H54 (cell line): ENCODE measurements around the gene MYBPH.

Source experiments
- DNase-seq: peaks from one replicate; pipeline ENCODE4 v3.0.0; 2011; ENCODE audit warnings: low spot score, mixed read lengths; ENCODE audit not compliant: insufficient read length
- FAIRE-seq: peaks from 3 replicates; lab custom pipeline; 2011; peaks lifted over from hg19 to GRCh38; lab: Jason Lieb, UNC
- POLR2A ChIP-seq: IDR thresholded peaks from 2 replicates; pipeline ENCODE4 v1.6.1; 2011; ENCODE audit warnings: low read depth, mild to moderate bottlenecking, low read length

The MYBPH gene, protein sequence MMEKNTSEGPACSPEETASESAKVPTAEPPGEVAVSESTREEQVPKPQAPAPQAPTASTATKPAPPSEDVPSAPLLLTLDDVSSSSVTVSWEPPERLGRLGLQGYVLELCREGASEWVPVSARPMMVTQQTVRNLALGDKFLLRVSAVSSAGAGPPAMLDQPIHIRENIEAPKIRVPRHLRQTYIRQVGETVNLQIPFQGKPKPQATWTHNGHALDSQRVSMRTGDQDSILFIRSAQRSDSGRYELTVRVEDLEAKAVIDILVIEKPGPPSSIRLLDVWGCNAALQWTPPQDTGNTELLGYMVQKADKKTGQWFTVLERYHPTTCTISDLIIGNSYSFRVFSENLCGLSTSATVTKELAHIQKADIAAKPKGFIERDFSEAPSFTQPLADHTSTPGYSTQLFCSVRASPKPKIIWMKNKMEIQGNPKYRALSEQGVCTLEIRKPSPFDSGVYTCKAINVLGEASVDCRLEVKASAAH

DNA sequence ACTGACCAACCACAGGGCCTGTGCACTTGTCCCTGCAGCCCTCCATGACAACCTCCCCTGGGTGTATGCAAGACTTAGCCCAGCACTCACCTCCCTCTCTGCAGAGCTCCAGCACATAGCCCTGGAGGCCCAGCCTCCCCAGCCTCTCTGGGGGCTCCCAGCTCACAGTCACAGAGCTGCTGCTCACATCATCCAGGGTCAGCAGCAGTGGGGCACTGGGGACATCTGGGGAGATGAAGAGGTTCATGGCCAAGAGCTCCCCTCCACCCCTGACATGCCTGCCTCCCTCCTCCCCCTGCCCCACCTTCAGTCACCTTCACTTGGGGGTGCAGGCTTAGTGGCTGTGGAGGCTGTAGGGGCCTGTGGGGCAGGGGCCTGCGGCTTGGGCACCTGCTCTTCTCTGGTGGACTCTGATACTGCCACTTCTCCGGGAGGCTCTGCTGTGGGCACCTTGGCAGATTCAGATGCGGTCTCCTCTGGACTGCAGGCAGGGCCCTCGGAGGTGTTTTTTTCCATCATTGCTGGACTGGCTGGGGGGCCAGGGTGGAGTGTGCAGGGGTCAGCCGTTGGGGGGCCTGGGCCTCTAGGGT is at the start of gene MYBPH:
Gene MYBPH (minus strand): TSS at position 590 of the 590 bp plus-strand sequence. CDS start 71 bp downstream, at position 519.
- no peak for DNase-seq
- FAIRE-seq: no peak
- no peak for TF ChIP-seq POLR2A

DNA sequence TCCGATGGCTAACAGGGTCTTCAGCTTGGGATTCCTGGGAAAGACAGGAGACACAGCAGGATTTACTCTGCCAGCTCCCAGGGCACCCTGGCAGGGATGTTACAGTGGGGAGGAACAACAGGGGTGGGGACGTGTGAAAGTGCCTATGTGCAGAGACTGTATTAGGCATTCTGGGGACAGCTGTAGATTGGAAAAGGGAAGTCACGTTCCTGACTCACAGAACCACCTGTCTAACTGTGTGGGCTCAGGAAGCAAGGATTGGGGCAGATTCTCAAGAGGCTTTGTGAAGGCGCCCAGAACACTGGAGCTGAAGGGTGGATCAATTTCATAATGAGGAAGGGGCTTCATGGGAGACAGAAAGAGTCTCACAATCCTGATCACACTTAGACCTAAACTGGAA is 49.4 kb upstream of the MYBPH start:
- TF ChIP-seq POLR2A: no peak
- FAIRE-seq: no peak
- no peak for DNase-seq

DNA sequence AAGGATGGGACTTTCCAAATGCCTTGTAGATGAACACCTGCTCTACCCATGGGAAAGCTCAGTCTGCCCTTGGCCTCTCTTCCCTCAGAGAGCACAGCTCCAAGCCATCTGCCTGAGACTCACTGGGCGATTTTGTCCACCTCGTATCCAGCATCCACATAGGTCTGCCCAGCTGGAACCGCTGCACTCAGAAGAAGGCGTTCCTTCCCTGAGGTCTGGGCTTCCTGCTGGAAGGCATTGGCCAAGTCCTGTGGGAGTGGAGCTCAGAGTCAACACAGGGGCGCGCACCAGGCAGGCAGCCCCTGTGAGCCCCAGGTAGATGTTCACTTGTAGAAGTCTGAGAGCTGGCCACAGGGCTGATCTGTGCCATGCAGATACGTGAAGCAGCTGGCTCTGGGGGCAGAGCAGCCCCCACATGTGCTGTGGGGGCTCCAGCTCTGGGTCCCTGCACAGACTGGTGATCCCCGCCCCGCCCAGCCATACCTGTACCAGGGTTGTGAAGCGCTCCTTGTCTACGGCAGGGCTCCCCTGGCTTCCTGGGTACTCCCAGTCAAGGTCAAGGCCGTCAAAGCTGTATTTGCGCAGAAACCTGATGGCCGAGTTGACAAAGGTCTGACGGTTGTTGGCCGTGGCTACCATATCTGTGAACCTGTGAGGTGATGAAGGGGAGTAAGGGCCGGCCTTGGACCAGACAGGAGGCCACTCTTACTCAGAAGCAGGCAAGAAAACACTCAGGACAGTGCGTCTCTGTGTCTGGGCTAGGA is 47.6 kb upstream of the MYBPH start:
- FAIRE-seq (no peak), DNase-seq (no peak)
- no peak for TF ChIP-seq POLR2A

DNA sequence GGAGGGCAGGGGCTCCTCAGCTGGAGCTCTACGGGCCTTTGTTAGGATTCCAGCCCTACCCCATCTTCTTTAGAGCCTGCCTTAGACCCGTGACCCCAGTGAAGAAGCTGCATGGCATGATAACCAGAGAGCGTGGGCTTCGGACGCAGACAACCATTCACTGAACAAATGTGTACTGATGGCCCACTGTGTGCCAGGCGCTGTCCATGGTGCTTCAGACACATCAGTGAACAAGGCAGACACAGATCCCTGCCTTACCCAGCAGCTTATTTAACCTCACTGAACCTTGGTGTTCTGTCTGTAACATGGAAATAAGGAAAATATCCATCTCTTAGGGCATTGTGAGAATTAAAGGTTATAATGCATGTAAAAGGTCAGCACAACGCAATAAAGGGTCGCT is 44.3 kb upstream of the MYBPH start:
- TF ChIP-seq POLR2A: no peak
- DNase-seq (no peak), FAIRE-seq (no peak)

DNA sequence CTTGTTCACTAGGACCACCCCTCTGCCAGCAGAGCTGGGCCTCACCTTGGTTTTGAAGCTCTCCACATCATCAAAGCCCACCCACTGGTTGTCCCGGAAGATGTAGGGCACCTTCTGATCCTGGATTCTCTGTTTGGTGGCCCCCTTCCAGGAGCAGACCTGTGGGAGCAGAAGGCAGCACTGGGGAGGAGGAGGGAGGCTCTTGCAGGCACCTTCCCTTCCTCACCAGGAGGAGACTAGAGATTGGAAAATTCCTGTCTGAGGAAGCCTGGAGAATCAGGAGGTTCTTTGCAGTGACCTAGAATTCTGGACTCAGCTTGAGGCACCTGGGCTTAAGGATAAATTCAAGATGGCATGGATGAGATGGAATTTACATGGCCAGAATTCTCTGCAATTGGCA is 43.5 kb upstream of the MYBPH start:
- TF ChIP-seq POLR2A: no peak
- FAIRE-seq: no peak
- DNase-seq: no peak

DNA sequence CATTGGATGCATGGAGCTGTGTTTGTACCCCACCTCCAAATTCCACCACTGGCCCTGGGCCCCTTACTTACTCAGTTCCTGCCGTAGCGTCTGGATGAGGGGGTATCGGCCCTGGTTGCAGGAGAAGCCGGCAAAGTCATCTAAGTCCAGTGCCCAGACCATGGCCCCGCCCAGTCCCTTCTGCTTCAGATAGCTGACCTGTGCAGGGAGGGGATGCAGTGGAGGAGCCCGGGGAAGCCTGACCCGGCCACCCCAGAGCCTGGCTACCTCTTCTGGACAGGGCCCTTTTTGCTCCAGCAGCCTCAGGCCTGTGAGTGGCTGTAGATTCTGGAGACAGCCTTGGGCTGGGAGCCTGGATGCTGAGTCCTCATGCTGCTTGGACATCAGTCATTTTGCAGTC is 42.0 kb upstream of the MYBPH start:
- FAIRE-seq (no peak), DNase-seq (no peak)
- TF ChIP-seq POLR2A: no peak

DNA sequence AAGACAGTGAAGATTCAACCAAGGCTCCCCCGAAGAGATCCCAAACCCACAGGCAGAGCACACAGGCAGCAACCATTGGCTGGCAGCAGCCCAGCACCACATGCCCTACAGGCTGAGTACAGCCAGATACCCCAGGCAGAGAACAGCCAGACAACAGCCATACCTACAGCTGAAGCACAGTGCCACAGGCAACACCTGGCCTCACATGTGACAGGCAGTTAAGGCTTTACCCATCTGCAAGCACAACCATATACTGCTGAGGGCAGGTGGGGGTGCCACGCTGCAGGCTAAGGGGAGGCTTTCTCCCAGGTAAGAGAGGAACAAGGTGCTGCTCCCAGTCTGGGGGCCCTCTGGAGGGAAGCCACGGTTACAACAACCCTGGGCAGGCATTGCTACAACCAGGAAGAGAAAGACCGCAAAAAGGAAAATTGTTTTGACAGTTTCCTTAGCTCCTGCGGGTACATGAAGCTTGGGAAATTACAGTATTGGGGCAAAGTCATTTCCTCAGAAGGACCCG is 41.6 kb upstream of the MYBPH start:
- FAIRE-seq (no peak), DNase-seq (no peak)
- TF ChIP-seq POLR2A: no peak

DNA sequence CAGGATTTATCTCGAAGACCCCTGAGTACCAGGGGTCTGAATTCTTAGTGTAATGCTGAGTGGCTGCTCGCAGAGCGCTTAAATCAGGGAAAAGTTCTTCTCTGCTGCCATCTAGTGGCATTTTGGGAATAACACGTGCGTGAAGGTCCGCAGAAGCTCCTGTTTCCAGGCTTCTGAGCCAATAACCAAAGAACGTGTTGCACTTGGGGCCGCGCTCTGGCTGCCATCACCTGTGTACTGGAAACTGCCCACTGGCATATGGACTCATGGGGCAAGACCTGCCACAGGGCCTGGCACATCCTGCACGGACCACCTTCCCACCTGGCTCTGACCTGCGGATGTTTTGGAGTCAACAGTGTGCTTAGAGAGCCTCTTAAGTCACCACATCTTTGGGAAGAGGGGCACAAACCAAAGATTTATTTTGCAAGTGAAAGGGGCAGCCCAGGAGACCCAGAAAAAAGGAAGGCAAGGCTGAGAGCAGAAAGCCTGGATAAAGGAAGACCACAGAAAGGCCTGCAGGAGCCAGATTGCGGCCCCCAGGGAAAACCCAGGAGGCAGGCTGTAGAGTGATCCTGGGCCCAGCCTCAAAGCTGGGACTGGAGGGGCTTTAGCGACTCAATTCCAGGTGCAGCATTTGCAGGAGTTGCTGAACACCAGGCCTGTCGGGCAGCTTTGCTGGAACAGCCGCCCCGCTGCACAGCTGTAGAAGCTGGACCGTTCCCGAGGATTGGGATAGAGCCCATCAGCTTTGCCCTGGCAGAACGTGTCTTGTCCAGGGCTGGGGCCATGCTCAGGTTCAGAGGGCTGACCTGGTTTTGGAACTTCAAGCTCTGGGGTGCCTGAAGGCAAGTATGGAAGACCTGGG is 40.9 kb upstream of the MYBPH start:
- TF ChIP-seq POLR2A: no peak
- no peak for FAIRE-seq
- peak; percentile 58 for DNase-seq

DNA sequence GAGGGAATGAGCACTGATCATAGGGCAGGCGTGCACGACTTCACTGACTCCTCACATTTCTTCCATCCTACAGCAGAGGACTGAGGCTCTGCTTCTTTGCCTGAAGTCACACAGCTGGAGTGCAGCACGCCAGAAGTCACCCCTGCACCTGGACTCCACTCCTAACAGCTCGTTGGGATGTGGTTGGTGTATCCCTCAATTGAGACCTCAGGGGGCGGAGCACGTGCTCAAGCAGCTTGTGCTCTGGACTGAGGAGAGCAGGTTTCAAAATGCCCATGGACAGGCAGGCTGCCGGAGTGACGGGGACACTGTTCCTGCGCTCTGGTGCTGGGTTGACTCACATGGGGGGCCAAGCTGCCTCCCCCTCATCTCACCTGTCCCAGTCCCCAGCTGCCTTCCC is 39.9 kb upstream of the MYBPH start:
- TF ChIP-seq POLR2A: no peak
- FAIRE-seq (no peak), DNase-seq (no peak)

DNA sequence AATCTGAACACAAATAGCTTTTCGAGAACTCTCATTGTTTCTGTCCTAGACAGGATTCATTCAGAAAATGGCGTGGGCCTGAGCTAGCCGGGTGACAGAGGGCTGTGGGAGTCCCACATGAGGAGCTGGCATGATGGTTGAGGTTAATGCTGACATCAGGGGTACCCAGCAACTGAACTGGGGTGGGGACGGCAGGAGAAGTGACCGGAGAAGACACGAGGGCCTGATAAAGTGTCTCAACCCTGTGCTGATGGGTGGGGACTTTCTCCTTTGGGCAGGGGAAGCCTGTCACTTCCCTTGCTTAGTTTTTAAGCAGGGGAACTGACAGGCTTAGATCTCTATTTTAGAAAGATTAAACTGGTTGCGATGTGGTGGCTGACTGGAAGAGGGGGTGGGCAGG is 39.2 kb upstream of the MYBPH start:
- TF ChIP-seq POLR2A: no peak
- FAIRE-seq: no peak
- no peak for DNase-seq

DNA sequence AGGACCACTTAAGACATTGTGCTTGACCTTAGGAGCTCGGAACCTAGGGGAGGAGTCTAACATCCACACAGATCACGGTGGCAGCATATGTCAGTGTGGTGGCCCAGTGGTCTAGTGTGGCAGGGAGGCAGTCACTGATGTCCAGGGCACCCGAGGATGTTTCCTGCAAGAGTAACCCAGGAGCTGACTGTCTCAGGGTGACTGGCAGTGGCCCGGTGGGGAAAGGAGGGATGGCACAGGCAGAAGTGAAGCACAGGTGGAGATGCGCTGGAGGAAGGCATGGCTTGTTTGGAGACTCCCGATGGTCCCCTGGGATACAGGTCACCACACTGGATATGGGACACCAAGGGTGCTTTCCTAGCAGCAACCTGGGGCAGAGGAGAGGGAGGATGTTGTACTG is 37.5 kb upstream of the MYBPH start:
- FAIRE-seq (no peak), DNase-seq (no peak)
- no peak for TF ChIP-seq POLR2A

DNA sequence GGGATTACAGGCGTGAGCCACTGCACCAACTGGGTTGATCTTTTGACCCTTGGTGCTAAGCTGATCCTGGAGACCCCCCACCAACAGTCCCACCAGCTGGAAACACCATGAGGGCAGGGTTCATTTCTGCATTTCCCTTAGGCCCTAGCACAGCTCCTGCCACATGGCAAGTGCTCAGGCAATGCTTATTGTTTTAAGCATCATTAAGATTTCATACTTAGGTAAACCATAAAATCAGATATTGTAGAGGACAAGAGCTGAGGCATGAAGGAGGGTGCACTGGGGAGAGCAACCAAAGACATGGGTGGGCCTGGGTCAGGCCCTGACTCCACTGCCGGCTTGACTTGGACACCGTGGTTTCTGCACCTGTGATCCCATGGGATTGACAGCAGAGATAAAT is 36.2 kb upstream of the MYBPH start:
- no peak for TF ChIP-seq POLR2A
- DNase-seq: no peak
- no peak for FAIRE-seq

DNA sequence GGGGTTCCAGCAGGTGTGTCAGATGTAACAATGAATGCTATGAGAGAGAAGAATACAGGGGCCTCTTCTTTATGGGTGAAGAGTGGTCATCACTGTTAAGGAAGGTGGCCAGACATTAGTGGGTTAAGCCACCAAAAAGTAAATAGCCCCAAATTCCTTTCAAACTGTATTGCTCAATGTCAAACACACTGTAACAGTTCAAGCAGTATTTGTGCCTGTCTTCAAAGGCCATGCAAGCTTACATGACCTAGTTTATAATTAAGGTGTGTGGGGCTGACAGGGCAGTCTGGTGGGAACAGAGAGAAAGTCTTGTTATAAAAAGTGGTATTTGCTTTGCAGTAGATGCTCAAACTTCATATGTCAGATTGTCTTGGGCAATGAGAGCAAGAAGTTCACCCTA is 35.4 kb upstream of the MYBPH start:
- no peak for DNase-seq
- TF ChIP-seq POLR2A: no peak
- FAIRE-seq: no peak
